Liver (tissue), 3 donors: ENCODE data around the gene ZDHHC11B.

Source experiments
- EGR1 ChIP-seq, 2 donors: IDR thresholded peaks; 2 replicates each; pipeline ENCODE4 v1.6.1; 2016 to 2018; ENCODE audit warnings: antibody characterized with exemption in 2 of 2, low read depth in 2 of 2
- HNF4G ChIP-seq: IDR thresholded peaks from 2 replicates; pipeline ENCODE4 v1.6.1; 2016; ENCODE audit warnings: antibody characterized with exemption
- NR2F2 ChIP-seq: IDR thresholded peaks from 2 replicates; pipeline ENCODE4 v1.6.1; 2016; ENCODE audit warnings: antibody characterized with exemption
- RAD21 ChIP-seq, 2 donors: IDR thresholded peaks; 2 replicates each; pipeline ENCODE4 v1.6.1; 2016; ENCODE audit warnings: antibody characterized with exemption in 2 of 2, mild to moderate bottlenecking in 2 of 2
- RXRA ChIP-seq, 2 donors: IDR thresholded peaks; 2 replicates each; pipeline ENCODE4 v1.6.1; 2017 to 2018; ENCODE audit warnings: antibody characterized with exemption in 2 of 2, mild to moderate bottlenecking in 1 of 2
- SP1 ChIP-seq: IDR thresholded peaks from 2 replicates; pipeline ENCODE4 v1.6.1; 2018; ENCODE audit warnings: antibody characterized with exemption, mild to moderate bottlenecking
- TAF1 ChIP-seq: conservative IDR thresholded peaks from 2 replicates; pipeline ENCODE4 v1.6.1; 2016; ENCODE audit warnings: antibody characterized with exemption, mild to moderate bottlenecking
- TF ChIP-seq, protein P1 (sequence below): fragments of 150-350 bp; IDR thresholded peaks from 2 replicates; pipeline ENCODE4 v1.5.1; 2017; ENCODE audit warnings: improper control_type of control experiment, low read depth, low read length; ENCODE audit not compliant: missing input control
- TF ChIP-seq, protein P2 (sequence below): IDR thresholded peaks from 2 replicates; pipeline ENCODE4 v1.6.1; 2016; ENCODE audit warnings: antibody characterized with exemption, mild to moderate bottlenecking
- donor health status: healthy.
- donor health status: healthy.

DNA sequence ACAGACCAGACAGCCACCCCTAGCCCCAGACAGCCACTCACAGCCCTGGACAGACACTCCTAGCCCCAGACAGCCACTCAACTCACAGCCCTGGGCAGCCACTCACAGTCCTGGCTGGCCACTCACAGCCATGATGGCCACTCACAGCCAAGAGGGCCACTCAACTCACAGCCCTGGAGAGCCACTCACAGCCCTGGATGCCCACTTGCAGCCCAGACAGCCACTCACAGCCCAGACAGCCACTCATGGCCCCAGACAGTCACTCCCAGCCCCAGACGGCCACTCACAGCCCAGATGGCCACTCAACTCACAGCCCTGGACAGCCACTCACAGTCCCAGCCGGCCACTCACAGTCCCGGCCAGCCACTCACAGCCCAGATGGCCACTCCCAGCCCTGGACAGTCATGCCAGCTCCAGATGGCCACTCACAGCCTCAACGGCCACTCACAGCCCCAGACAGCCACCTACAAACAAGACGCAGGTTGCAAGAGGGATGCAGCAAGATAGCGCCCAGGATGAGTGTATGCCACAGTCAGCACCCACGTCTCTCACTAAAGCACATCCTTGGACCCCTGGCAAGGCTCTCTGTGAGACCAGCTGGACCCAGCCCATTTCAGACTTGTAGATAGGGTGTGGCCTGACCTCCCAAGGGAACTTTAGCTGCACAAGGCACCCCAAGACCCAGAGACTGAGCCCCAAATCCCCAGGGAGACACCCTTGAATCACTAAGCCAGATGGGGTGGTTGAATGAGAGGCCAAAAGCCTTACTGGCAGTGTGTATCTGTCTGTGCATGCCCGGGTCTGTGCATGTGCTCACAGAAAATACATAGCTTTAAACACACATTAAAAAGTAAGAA is 22.4 kb downstream of the ZDHHC11B start:
- TF ChIP-seq TAF1 = no peak
- TF ChIP-seq, protein P1, sequence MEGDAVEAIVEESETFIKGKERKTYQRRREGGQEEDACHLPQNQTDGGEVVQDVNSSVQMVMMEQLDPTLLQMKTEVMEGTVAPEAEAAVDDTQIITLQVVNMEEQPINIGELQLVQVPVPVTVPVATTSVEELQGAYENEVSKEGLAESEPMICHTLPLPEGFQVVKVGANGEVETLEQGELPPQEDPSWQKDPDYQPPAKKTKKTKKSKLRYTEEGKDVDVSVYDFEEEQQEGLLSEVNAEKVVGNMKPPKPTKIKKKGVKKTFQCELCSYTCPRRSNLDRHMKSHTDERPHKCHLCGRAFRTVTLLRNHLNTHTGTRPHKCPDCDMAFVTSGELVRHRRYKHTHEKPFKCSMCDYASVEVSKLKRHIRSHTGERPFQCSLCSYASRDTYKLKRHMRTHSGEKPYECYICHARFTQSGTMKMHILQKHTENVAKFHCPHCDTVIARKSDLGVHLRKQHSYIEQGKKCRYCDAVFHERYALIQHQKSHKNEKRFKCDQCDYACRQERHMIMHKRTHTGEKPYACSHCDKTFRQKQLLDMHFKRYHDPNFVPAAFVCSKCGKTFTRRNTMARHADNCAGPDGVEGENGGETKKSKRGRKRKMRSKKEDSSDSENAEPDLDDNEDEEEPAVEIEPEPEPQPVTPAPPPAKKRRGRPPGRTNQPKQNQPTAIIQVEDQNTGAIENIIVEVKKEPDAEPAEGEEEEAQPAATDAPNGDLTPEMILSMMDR = no peak
- TF ChIP-seq RAD21 (IDR thresholded peaks at IDR 0.05) = no peak
- no peak for TF ChIP-seq RXRA (IDR thresholded peaks at IDR 0.05)
- TF ChIP-seq SP1 = no peak
- no peak for TF ChIP-seq NR2F2
- TF ChIP-seq, protein P2, sequence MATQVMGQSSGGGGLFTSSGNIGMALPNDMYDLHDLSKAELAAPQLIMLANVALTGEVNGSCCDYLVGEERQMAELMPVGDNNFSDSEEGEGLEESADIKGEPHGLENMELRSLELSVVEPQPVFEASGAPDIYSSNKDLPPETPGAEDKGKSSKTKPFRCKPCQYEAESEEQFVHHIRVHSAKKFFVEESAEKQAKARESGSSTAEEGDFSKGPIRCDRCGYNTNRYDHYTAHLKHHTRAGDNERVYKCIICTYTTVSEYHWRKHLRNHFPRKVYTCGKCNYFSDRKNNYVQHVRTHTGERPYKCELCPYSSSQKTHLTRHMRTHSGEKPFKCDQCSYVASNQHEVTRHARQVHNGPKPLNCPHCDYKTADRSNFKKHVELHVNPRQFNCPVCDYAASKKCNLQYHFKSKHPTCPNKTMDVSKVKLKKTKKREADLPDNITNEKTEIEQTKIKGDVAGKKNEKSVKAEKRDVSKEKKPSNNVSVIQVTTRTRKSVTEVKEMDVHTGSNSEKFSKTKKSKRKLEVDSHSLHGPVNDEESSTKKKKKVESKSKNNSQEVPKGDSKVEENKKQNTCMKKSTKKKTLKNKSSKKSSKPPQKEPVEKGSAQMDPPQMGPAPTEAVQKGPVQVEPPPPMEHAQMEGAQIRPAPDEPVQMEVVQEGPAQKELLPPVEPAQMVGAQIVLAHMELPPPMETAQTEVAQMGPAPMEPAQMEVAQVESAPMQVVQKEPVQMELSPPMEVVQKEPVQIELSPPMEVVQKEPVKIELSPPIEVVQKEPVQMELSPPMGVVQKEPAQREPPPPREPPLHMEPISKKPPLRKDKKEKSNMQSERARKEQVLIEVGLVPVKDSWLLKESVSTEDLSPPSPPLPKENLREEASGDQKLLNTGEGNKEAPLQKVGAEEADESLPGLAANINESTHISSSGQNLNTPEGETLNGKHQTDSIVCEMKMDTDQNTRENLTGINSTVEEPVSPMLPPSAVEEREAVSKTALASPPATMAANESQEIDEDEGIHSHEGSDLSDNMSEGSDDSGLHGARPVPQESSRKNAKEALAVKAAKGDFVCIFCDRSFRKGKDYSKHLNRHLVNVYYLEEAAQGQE = no peak
- TF ChIP-seq HNF4G = no peak
- TF ChIP-seq EGR1 (IDR thresholded peaks at IDR 0.05; ENCODE audit: low read depth in 2 of 2) = no peak
